KMS-11 (cell line): ENCODE data around the gene EDDM13.

Experiments
- H2AFZ ChIP-seq: fragments of 200-600 bp; sonication (generic); 2 replicates; pipeline ENCODE4 v1.6.1; 2016; ENCODE audit warnings: antibody characterized with exemption, mixed run types, low read depth
- H3K27ac ChIP-seq: fragments of 200-600 bp; sonication (generic); 2 replicates; pipeline ENCODE4 v1.6.1; 2016; ENCODE audit warnings: mild to moderate bottlenecking, mixed run types
- H3K27me3 ChIP-seq: fragments of 200-600 bp; sonication (generic); 2 replicates; pipeline ENCODE4 v1.6.1; 2017; ENCODE audit warnings: mild to moderate bottlenecking, low read depth, mixed run types, moderate library complexity; ENCODE audit not compliant: insufficient read depth
- H3K36me3 ChIP-seq: fragments of 200-600 bp; sonication (generic); 2 replicates; pipeline ENCODE4 v1.6.1; 2017; ENCODE audit warnings: mild to moderate bottlenecking, mixed run types; ENCODE audit not compliant: insufficient read depth
- H3K4me1 ChIP-seq: fragments of 200-600 bp; sonication (generic); 2 replicates; pipeline ENCODE4 v1.6.1; 2016; ENCODE audit warnings: mild to moderate bottlenecking, low read depth, mixed run types; ENCODE audit not compliant: poor library complexity, severe bottlenecking
- H3K4me2 ChIP-seq: fragments of 200-600 bp; sonication (generic); 2 replicates; pipeline ENCODE4 v1.7.0; 2016; ENCODE audit warnings: mild to moderate bottlenecking, mixed run types
- H3K4me3 ChIP-seq: fragments of 200-600 bp; sonication (generic); IDR thresholded peaks from 2 replicates; pipeline ENCODE4 v1.6.1; 2017; ENCODE audit warnings: low read depth, low read length, mixed read lengths; ENCODE audit not compliant: insufficient read depth
- H3K79me2 ChIP-seq: fragments of 200-600 bp; sonication (generic); 2 replicates; pipeline ENCODE4 v1.6.1; 2016; ENCODE audit warnings: low read depth, mixed run types; ENCODE audit not compliant: insufficient read depth
- H3K9ac ChIP-seq: fragments of 200-600 bp; sonication (generic); 2 replicates; pipeline ENCODE4 v1.6.1; 2016; ENCODE audit warnings: mild to moderate bottlenecking, mixed run types
- H4K20me1 ChIP-seq: fragments of 200-600 bp; sonication (generic); 2 replicates; pipeline ENCODE4 v1.6.1; 2016; ENCODE audit warnings: mild to moderate bottlenecking, mixed run types; ENCODE audit not compliant: insufficient read depth
- TF ChIP-seq, protein P1 (sequence below): fragments of 200-600 bp; sonication (generic); conservative IDR thresholded peaks from 2 replicates; pipeline ENCODE4 v1.6.1; 2017; ENCODE audit warnings: low read depth, mild to moderate bottlenecking, antibody characterized with exemption, low read length, moderate library complexity, mixed read lengths

Gene EDDM13

DNA sequence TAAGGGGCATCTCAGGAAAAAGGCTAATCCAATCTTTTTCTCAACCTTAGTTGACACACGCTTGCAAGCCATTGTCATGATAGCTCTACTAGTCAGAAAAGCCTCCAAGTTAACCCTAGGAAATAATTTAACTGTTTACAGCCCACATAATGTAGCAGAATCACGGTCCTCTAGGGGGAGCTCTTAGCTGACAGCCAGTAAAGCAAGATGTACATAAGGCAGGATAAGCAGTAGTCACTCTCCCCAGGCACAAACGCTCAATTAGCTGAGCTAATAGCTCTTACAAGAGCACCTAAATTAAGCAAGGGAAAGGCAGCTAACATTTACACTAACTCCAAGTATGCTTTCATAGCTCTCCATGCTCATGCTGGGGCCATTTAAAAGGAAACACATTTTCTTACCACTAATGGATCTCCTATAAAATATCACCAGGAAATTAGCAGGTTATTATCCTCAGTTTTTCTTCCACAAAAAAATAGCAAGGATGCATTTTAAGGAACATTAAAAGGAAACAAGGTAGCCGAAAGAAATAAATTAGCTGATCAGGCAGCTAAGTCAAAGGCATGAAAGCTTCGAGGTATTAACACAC is 75.8 kb downstream of the EDDM13 start:
- no peaks in the 10 kb centered on the region for H3K27me3 ChIP-seq
- TF ChIP-seq, protein P1, sequence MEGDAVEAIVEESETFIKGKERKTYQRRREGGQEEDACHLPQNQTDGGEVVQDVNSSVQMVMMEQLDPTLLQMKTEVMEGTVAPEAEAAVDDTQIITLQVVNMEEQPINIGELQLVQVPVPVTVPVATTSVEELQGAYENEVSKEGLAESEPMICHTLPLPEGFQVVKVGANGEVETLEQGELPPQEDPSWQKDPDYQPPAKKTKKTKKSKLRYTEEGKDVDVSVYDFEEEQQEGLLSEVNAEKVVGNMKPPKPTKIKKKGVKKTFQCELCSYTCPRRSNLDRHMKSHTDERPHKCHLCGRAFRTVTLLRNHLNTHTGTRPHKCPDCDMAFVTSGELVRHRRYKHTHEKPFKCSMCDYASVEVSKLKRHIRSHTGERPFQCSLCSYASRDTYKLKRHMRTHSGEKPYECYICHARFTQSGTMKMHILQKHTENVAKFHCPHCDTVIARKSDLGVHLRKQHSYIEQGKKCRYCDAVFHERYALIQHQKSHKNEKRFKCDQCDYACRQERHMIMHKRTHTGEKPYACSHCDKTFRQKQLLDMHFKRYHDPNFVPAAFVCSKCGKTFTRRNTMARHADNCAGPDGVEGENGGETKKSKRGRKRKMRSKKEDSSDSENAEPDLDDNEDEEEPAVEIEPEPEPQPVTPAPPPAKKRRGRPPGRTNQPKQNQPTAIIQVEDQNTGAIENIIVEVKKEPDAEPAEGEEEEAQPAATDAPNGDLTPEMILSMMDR = 0 out of 2 replicates have a peak, but pooled peaks have one; percentile 25
- no peak overlapping the region for H3K4me2 ChIP-seq
- no peak overlapping the region for H2AFZ ChIP-seq
- H3K27ac ChIP-seq = no peak overlapping the region
- no peaks in the 10 kb centered on the region for H3K36me3 ChIP-seq
- H3K4me1 ChIP-seq = no peaks in the 10 kb centered on the region
- no peaks in the 10 kb centered on the region for H3K79me2 ChIP-seq
- H3K9ac ChIP-seq = no peak overlapping the region
- no peak overlapping the region for H3K4me3 ChIP-seq
- no peaks in the 10 kb centered on the region for H4K20me1 ChIP-seq

DNA sequence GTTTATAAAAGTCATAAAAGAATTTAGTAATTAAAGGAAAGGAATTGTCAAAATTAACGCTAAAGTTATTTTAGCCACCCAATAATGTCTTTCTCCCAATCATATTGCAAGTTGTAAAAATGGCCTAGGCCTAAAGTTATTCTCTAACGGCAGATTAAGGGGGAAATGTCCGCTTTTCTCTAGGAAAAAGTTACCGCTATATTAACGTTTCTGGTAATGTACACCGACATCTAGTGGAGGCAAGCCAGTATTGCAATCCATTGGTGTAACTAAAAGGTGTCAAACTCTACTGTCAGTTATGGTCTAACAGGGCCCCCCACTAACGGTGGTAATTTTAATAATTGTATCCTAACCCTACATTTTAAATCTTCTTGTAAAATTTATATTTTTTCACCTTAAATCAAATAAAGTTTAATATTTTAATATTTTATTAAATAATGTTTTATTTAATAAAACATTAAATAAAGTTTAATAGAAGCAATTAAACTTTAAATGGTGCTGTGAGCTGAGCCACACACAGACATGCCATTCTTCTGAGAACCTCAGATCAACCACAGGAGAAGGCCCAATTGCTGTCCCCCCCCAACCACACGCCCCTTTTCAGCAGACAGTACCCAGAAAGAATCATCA is 78.0 kb downstream of the EDDM13 start:
- no peak overlapping the region for H3K4me2 ChIP-seq
- H3K4me1 ChIP-seq = no peaks in the 10 kb centered on the region
- H3K27me3 ChIP-seq = no peaks in the 10 kb centered on the region
- no peak overlapping the region for H3K9ac ChIP-seq
- H3K36me3 ChIP-seq = no peaks in the 10 kb centered on the region
- no peak overlapping the region for H2AFZ ChIP-seq
- H3K79me2 ChIP-seq = no peaks in the 10 kb centered on the region
- TF ChIP-seq, protein P1 = peak; percentile 67
- H3K4me3 ChIP-seq = no peak overlapping the region
- H3K27ac ChIP-seq = no peak overlapping the region
- H4K20me1 ChIP-seq = no peaks in the 10 kb centered on the region

DNA sequence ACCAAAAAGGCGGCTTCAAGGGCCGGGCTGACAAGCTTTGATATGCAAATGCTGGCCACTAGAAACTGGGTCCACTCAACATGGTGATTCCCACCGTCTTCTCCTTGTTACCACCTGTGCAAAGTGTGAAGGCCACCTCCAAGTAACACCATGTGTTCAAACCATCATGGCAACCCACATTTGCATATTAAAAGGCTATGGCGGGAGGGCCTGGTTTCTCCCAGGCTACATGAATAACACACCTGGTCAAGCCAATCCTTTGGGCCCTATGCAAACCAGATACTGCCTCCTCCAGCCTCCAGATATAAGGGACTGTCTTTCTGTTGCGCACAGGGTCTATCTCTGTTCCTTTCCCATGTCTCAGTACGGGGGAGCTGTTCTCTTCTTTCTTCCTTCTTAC is 78.7 kb downstream of the EDDM13 start:
- H2AFZ ChIP-seq = no peak overlapping the region
- TF ChIP-seq, protein P1 = no peak
- H3K36me3 ChIP-seq = no peaks in the 10 kb centered on the region
- H3K27ac ChIP-seq = no peak overlapping the region
- no peak overlapping the region for H3K4me3 ChIP-seq
- H4K20me1 ChIP-seq = no peaks in the 10 kb centered on the region
- no peaks in the 10 kb centered on the region for H3K79me2 ChIP-seq
- no peaks in the 10 kb centered on the region for H3K27me3 ChIP-seq
- H3K4me1 ChIP-seq = no peaks in the 10 kb centered on the region
- no peak overlapping the region for H3K9ac ChIP-seq
- no peak overlapping the region for H3K4me2 ChIP-seq

DNA sequence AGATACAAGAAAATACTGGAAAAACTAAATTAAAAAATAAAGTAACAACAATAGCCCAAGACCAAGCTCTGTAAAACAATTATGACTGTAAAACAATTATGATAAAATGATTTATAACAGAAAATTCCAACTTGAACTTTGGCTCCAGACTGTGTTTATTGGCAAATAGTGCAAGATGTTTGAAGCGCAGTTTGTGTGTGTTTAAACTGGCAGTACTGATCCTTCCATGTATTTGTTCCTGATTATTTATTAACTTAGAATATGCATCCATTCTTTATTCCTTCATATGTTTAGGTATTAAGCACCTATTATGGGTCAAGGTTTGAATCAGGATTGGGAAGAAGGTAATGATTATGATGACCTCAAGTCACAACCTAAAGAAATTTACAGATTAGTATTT is 83.0 kb downstream of the EDDM13 start:
- H3K27ac ChIP-seq = no peak overlapping the region
- no peaks in the 10 kb centered on the region for H4K20me1 ChIP-seq
- H3K27me3 ChIP-seq = no peaks in the 10 kb centered on the region
- H3K4me2 ChIP-seq = no peak overlapping the region
- no peaks in the 10 kb centered on the region for H3K79me2 ChIP-seq
- no peaks in the 10 kb centered on the region for H3K4me1 ChIP-seq
- H2AFZ ChIP-seq = no peak overlapping the region
- no peak overlapping the region for H3K9ac ChIP-seq
- H3K36me3 ChIP-seq = no peaks in the 10 kb centered on the region
- no peak overlapping the region for H3K4me3 ChIP-seq
- TF ChIP-seq, protein P1 = no peak
